ENCODE results near the gene HDAC9. TPM values are rescaled to one million over a fixed set of nuclear protein-coding genes. Genes with fewer than 3 reads are reported as not detected.

HDAC9 gene
- total RNA-seq, 1 experiment from 2014 or later = 11.3 TPM

- ChIA-PET POLR2A (interaction anchor here (0.7 to 5.3 kb wide), 4 partner anchors 79 to 141 kb away, joined by 3 to 49 read pairs (median 6); partner anchors contain the start of gene TWIST1), CTCF (interaction anchor here (0.6 to 0.8 kb wide), 2 partner anchors 42 to 690 kb away, joined by 3 read pairs; no protein-coding TSS in a partner anchor)
- intact Hi-C loops (cut with micrococcal nuclease) = no loop called here
- no TSS peak for BruUV-seq (replicated peaks)
- peak overlapping the region; percentile 73 for H3K27ac Mint-ChIP-seq (ENCODE audit: low read depth, unreplicated experiment)
- no peaks in the 10 kb centered on the region for H3K9me3 Mint-ChIP-seq (ENCODE audit: unreplicated experiment)
- TF ChIP-seq CTCF (IDR thresholded peaks at IDR 0.05; ENCODE audit: unreplicated experiment) = no peak
- H3K27me3 Mint-ChIP-seq (ENCODE audit: insufficient read depth, unreplicated experiment) = no peaks in the 10 kb centered on the region
- H3K36me3 Mint-ChIP-seq (ENCODE audit: insufficient read depth, unreplicated experiment) = no peaks in the 10 kb centered on the region
- DNase-seq (ENCODE audit: unreplicated experiment) = peak; percentile 91
- H3K4me1 Mint-ChIP-seq (ENCODE audit: insufficient read depth, unreplicated experiment) = peaks cover 62% of the 10 kb centered on the region
- H3K4me3 Mint-ChIP-seq (ENCODE audit: unreplicated experiment) = peak overlapping the region; percentile 8
Measured at GRCh38 chr7:18974803-18975202, 479.3 kb downstream of the HDAC9 start.

GRCh38 chr7:18975276-18975675, 479.7 kb downstream of the HDAC9 start:
- peaks cover 62% of the 10 kb centered on the region for H3K4me1 Mint-ChIP-seq (ENCODE audit: insufficient read depth, unreplicated experiment)
- H3K4me3 Mint-ChIP-seq (ENCODE audit: unreplicated experiment) = peak overlapping the region; percentile 8
- DNase-seq (ENCODE audit: unreplicated experiment) = no peak
- intact Hi-C loops (cut with micrococcal nuclease) = no loop called here
- H3K27me3 Mint-ChIP-seq (ENCODE audit: insufficient read depth, unreplicated experiment) = no peaks in the 10 kb centered on the region
- ChIA-PET CTCF (interaction anchor here (0.6 to 0.7 kb wide), 2 partner anchors 19 to 41 kb away, joined by 3 read pairs; no protein-coding TSS in a partner anchor), POLR2A (interaction anchor here (1.4 to 5.3 kb wide), 3 partner anchors 80 to 140 kb away, joined by 4 to 49 read pairs (median 8); partner anchors contain the start of gene TWIST1)
- H3K27ac Mint-ChIP-seq (ENCODE audit: low read depth, unreplicated experiment) = peak overlapping the region; percentile 73
- TF ChIP-seq CTCF (IDR thresholded peaks at IDR 0.05; ENCODE audit: unreplicated experiment) = no peak
- BruUV-seq (replicated peaks) = no TSS peak
- H3K9me3 Mint-ChIP-seq (ENCODE audit: unreplicated experiment) = no peaks in the 10 kb centered on the region
- no peaks in the 10 kb centered on the region for H3K36me3 Mint-ChIP-seq (ENCODE audit: insufficient read depth, unreplicated experiment)

GRCh38 chr7:18975689-18976280, 480.2 kb downstream of the HDAC9 start:
- no TSS peak for BruUV-seq (replicated peaks)
- Mint-ChIP-seq H3K36me3 (ENCODE audit: insufficient read depth, unreplicated experiment) (no peaks in the 10 kb centered on the region), H3K27ac (ENCODE audit: low read depth, unreplicated experiment) (peak overlapping the region; percentile 73), H3K4me3 (ENCODE audit: unreplicated experiment) (peak overlapping the region; percentile 8), H3K27me3 (ENCODE audit: insufficient read depth, unreplicated experiment) (no peaks in the 10 kb centered on the region), H3K4me1 (ENCODE audit: insufficient read depth, unreplicated experiment) (peaks cover 66% of the 10 kb centered on the region), H3K9me3 (ENCODE audit: unreplicated experiment) (no peaks in the 10 kb centered on the region)
- no peak for DNase-seq (ENCODE audit: unreplicated experiment)
- CTCF ChIA-PET = interaction anchor here (0.6 to 1.7 kb wide), 3 partner anchors 18 to 46 kb away, joined by 3 read pairs; no protein-coding TSS in a partner anchor
- TF ChIP-seq CTCF (IDR thresholded peaks at IDR 0.05; ENCODE audit: unreplicated experiment) = no peak
- POLR2A ChIA-PET = interaction anchor here (0.6 to 5.3 kb wide), 6 partner anchors 76 to 335 kb away, joined by 3 to 49 read pairs (median 6); partner anchors contain the start of gene TWIST1
- intact Hi-C loops (cut with micrococcal nuclease) = no loop called here

- DNase-seq (ENCODE audit: unreplicated experiment) = peak; percentile 49
- Mint-ChIP-seq H3K36me3 (ENCODE audit: insufficient read depth, unreplicated experiment) (no peaks in the 10 kb centered on the region), H3K27ac (ENCODE audit: low read depth, unreplicated experiment) (peak overlapping the region; percentile 73), H3K4me3 (ENCODE audit: unreplicated experiment) (peak overlapping the region; percentile 41), H3K9me3 (ENCODE audit: unreplicated experiment) (no peaks in the 10 kb centered on the region), H3K4me1 (ENCODE audit: insufficient read depth, unreplicated experiment) (peaks cover 66% of the 10 kb centered on the region), H3K27me3 (ENCODE audit: insufficient read depth, unreplicated experiment) (no peaks in the 10 kb centered on the region)
- intact Hi-C loops (cut with micrococcal nuclease) = loop anchor here (1.0 kb wide), 1 partner anchor 139 kb away; no protein-coding TSS in a partner anchor
- TF ChIP-seq CTCF (IDR thresholded peaks at IDR 0.05; ENCODE audit: unreplicated experiment) = no peak
- POLR2A ChIA-PET = interaction anchor here (0.6 to 5.3 kb wide), 14 partner anchors 9 to 261 kb away, joined by 3 to 49 read pairs (median 4); partner anchors contain the start of gene TWIST1
- CTCF ChIA-PET = interaction anchor here (0.6 to 1.7 kb wide), 9 partner anchors 32 to 480 kb away, joined by 3 to 6 read pairs (median 3); no protein-coding TSS in a partner anchor
- BruUV-seq (replicated peaks) = no TSS peak
Measured at GRCh38 chr7:18976715-18977471, 481.3 kb downstream of the HDAC9 start.

Data from MCF 10A (cell line).